Body of pancreas (tissue), 4 donors: ENCODE results near the gene TTLL11.

Source experiments
- POLR2A ChIP-seq, 3 donors: fragments of 450-650 bp; IDR thresholded peaks; one replicate each; pipeline ENCODE4 v1.6.1; 2016; ENCODE audit warnings: antibody characterized with exemption in 3 of 3, mild to moderate bottlenecking in 2 of 3
- TF ChIP-seq, protein P1 (sequence below), 7 experiments: fragments of 450-650 bp in 4 of 7; fragments of 200-600 bp in 3 of 7; sonication (generic) in 3 of 7; IDR thresholded peaks; one replicate each; pipeline ENCODE4 v1.5.1; 2016 to 2019; ENCODE audit warnings: antibody characterized with exemption in 7 of 7

DNA sequence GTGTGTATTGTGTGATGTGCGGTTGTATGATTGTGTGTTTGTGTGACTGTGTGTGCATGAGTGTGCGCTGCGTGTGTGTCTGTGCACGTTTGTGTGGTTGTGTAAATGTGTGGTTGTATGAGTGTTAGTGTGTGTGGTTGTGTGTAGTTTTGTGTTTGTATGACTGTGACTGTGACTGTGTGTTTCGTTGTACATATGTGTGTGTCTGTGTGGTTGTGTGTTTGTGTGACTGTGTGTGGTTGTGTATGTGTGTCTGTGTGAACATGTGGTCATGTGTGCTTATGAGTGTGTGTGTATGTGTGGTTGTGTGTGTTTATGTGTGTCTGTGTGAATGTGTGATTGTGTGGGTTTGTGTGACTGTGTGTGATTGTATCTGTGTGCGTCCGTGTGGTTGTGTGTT, 197.8 kb downstream of the TTLL11 start:
- TF ChIP-seq, protein P1, sequence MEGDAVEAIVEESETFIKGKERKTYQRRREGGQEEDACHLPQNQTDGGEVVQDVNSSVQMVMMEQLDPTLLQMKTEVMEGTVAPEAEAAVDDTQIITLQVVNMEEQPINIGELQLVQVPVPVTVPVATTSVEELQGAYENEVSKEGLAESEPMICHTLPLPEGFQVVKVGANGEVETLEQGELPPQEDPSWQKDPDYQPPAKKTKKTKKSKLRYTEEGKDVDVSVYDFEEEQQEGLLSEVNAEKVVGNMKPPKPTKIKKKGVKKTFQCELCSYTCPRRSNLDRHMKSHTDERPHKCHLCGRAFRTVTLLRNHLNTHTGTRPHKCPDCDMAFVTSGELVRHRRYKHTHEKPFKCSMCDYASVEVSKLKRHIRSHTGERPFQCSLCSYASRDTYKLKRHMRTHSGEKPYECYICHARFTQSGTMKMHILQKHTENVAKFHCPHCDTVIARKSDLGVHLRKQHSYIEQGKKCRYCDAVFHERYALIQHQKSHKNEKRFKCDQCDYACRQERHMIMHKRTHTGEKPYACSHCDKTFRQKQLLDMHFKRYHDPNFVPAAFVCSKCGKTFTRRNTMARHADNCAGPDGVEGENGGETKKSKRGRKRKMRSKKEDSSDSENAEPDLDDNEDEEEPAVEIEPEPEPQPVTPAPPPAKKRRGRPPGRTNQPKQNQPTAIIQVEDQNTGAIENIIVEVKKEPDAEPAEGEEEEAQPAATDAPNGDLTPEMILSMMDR (IDR thresholded peaks at IDR 0.05): no peak
- no peak for TF ChIP-seq POLR2A (IDR thresholded peaks at IDR 0.05)
